ENCODE measurements around the gene ZNF827.

- TF ChIP-seq TCF12 (IDR thresholded peaks at IDR 0.05; ENCODE audit: low read depth): no peak
- no peak for TF ChIP-seq ZBTB7A (IDR thresholded peaks at IDR 0.05; ENCODE audit: low read depth)
- TF ChIP-seq RAD21 (IDR thresholded peaks at IDR 0.05; ENCODE audit: low read depth): no peak
- TF ChIP-seq YY1 (IDR thresholded peaks at IDR 0.05; ENCODE audit: low read depth): no peak
- no peak for TF ChIP-seq MAX (IDR thresholded peaks at IDR 0.05)
- no peak for TF ChIP-seq TAF1 (IDR thresholded peaks at IDR 0.05; ENCODE audit: low read depth)
- TF ChIP-seq, protein P1, sequence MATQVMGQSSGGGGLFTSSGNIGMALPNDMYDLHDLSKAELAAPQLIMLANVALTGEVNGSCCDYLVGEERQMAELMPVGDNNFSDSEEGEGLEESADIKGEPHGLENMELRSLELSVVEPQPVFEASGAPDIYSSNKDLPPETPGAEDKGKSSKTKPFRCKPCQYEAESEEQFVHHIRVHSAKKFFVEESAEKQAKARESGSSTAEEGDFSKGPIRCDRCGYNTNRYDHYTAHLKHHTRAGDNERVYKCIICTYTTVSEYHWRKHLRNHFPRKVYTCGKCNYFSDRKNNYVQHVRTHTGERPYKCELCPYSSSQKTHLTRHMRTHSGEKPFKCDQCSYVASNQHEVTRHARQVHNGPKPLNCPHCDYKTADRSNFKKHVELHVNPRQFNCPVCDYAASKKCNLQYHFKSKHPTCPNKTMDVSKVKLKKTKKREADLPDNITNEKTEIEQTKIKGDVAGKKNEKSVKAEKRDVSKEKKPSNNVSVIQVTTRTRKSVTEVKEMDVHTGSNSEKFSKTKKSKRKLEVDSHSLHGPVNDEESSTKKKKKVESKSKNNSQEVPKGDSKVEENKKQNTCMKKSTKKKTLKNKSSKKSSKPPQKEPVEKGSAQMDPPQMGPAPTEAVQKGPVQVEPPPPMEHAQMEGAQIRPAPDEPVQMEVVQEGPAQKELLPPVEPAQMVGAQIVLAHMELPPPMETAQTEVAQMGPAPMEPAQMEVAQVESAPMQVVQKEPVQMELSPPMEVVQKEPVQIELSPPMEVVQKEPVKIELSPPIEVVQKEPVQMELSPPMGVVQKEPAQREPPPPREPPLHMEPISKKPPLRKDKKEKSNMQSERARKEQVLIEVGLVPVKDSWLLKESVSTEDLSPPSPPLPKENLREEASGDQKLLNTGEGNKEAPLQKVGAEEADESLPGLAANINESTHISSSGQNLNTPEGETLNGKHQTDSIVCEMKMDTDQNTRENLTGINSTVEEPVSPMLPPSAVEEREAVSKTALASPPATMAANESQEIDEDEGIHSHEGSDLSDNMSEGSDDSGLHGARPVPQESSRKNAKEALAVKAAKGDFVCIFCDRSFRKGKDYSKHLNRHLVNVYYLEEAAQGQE (IDR thresholded peaks at IDR 0.05; ENCODE audit: low read depth): no peak
- no peak for TF ChIP-seq EP300 (IDR thresholded peaks at IDR 0.05; ENCODE audit: borderline replicate concordance)
- TF ChIP-seq EGR1 (IDR thresholded peaks at IDR 0.05): no peak
- TF ChIP-seq FOXM1 (IDR thresholded peaks at IDR 0.05; ENCODE audit: borderline replicate concordance, low read depth): no peak
- TF ChIP-seq CREB1 (IDR thresholded peaks at IDR 0.05; ENCODE audit: low read depth): no peak
- no peak for TF ChIP-seq CEBPB (IDR thresholded peaks at IDR 0.05)
- no peak for TF ChIP-seq NFIC (IDR thresholded peaks at IDR 0.05)
- TF ChIP-seq USF1 (IDR thresholded peaks at IDR 0.05): no peak
These were observed 159.3 kb downstream of the ZNF827 start for GRCh38 chr4:145779319-145779801.
